ACC112 (cell line): ENCODE measurements around the gene CENPS.
"Not testable (repeated sequence)": the region's sequence is repeated elsewhere in the genome, so short reads cannot be mapped to it uniquely, and the experiment has no call there.

ENCODE experiments used
- H2AFZ ChIP-seq: fragments of 200-600 bp; sonication (generic); one replicate; pipeline ENCODE4 v1.6.0; 2017; ENCODE audit warnings: antibody characterized with exemption, low read length; ENCODE audit not compliant: unreplicated experiment
- H3K27ac ChIP-seq: fragments of 200-600 bp; sonication (generic); 2 replicates; pipeline ENCODE4 v1.5.1; 2014; ENCODE audit warnings: low read depth, mild to moderate bottlenecking, antibody characterized with exemption, low read length, moderate library complexity
- H3K27me3 ChIP-seq: fragments of 200-600 bp; sonication (generic); 2 replicates; pipeline ENCODE4 v1.6.1; 2014; ENCODE audit warnings: mild to moderate bottlenecking, antibody characterized with exemption, low read length, moderate library complexity, mixed read lengths; ENCODE audit not compliant: insufficient read depth
- H3K36me3 ChIP-seq: fragments of 200-600 bp; sonication (generic); 2 replicates; pipeline ENCODE4 v1.6.1; 2016; ENCODE audit warnings: mild to moderate bottlenecking, antibody characterized with exemption, low read length, moderate library complexity, mixed read lengths; ENCODE audit not compliant: insufficient read depth
- H3K4me1 ChIP-seq: fragments of 200-600 bp; sonication (generic); one replicate; pipeline ENCODE4 v1.6.1; 2016; ENCODE audit warnings: low read length, mixed read lengths; ENCODE audit not compliant: insufficient read depth, unreplicated experiment, control insufficient read depth
- H3K4me3 ChIP-seq: fragments of 200-600 bp; sonication (generic); 2 replicates; pipeline ENCODE4 v1.5.1; 2014; ENCODE audit warnings: mild to moderate bottlenecking, low read depth, low read length
- H3K79me2 ChIP-seq: fragments of 200-600 bp; sonication (generic); one replicate; pipeline ENCODE4 v1.6.0; 2016; ENCODE audit warnings: low read length; ENCODE audit not compliant: control insufficient read depth, unreplicated experiment, insufficient read depth

The CENPS gene

DNA sequence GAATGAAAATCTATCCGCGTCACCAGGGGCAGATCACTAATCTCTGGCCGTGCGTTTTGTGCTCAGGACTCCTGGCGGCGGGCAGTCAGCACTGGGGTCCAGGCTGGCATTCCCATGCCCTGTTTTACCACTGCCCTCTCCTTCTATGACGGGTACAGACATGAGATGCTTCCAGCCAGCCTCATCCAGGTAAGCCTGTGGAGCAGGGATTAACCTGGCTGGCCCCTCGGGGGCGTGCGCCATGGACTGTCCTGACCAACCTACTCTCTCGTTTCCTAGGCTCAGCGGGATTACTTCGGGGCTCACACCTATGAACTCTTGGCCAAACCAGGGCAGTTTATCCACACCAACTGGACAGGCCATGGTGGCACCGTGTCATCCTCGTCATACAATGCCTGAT lies 10.9 kb upstream of the CENPS start:
- Histone ChIP-seq H3K4me3 (no peak overlapping the region), H2AFZ (no peak overlapping the region), H3K27me3 (no peaks in the 10 kb centered on the region), H3K27ac (no peak overlapping the region), H3K4me1 (peaks cover 9% of the 10 kb centered on the region), H3K36me3 (peaks cover 33% of the 10 kb centered on the region), H3K79me2 (no peaks in the 10 kb centered on the region)

DNA sequence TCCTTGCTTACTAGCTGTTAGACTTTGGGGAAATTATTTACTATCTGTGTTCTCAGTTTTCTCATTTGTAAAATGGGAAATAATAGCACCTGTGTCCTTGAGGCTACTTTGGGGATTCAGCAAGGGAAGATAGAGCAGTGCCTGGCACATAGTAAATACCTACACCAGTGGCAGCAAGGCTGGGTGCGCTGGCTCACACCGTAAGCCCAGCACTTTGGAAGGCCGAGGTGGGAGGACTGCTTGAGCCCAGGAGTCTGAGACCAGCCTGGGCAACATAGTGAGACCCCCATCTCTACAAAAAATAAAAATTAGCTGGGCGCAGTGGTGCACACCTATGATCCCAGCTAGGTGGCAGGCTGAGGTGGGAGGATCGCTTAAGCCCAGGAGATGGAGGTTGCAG lies 8.6 kb upstream of the CENPS start:
- H3K36me3 ChIP-seq, result peaks cover 22% of the 10 kb centered on the region
- no peak overlapping the region for H3K27ac ChIP-seq
- no peaks in the 10 kb centered on the region for H3K4me1 ChIP-seq
- H3K79me2 ChIP-seq, result no peaks in the 10 kb centered on the region
- no peaks in the 10 kb centered on the region for H3K27me3 ChIP-seq
- no peak overlapping the region for H3K4me3 ChIP-seq
- H2AFZ ChIP-seq, result no peak overlapping the region

DNA sequence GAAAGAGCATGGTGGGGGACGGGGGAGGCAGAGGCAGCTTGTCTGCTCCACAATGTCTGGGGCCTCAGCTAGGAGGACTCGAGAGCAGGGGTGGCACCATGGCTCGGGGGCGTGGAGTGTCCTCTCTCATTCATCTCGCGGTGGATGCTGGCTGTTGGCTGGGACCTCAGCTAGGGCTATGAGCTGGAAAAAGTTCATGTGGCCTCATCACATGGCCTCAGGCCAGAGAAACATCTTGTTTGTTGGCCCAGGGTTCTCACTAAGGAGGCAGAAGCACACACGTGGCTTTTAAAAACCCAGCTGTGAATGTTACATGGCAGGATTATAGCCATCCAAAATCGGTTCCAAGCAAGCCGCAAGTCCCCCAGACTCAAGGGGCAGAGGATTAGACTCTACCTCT lies 6.2 kb upstream of the CENPS start:
- H2AFZ ChIP-seq, result no peak overlapping the region
- H3K36me3 ChIP-seq, result 0 out of 2 replicates have a peak, but pooled peaks cover 7% of the 10 kb centered on the region
- no peak overlapping the region for H3K4me3 ChIP-seq
- no peak overlapping the region for H3K27ac ChIP-seq
- H3K79me2 ChIP-seq, result no peaks in the 10 kb centered on the region
- no peaks in the 10 kb centered on the region for H3K4me1 ChIP-seq
- no peaks in the 10 kb centered on the region for H3K27me3 ChIP-seq

DNA sequence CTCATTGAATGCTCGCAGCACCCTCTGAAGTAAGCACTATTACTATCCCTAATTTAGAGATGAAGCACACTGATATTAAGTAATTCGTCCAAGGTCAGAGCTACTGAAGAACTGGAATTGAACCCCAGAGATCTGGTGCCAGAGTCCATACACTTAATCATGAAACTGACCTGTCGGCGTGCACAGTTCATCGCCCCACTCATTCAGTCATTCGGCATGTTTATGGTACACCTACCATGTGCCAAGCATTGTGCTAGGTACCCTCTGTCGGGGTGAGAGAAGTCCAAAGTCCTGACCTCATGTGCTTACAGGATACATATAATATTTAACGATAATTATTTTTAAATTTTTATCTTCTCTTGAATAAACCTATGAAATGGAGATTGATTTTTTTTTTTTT lies 5.6 kb upstream of the CENPS start:
- no peak overlapping the region for H2AFZ ChIP-seq
- no peak overlapping the region for H3K4me3 ChIP-seq
- no peaks in the 10 kb centered on the region for H3K27me3 ChIP-seq
- H3K27ac ChIP-seq, result no peak overlapping the region
- 0 out of 2 replicates have a peak, but pooled peaks cover 2% of the 10 kb centered on the region for H3K36me3 ChIP-seq
- peaks cover 3% of the 10 kb centered on the region for H3K4me1 ChIP-seq
- H3K79me2 ChIP-seq, result no peaks in the 10 kb centered on the region

DNA sequence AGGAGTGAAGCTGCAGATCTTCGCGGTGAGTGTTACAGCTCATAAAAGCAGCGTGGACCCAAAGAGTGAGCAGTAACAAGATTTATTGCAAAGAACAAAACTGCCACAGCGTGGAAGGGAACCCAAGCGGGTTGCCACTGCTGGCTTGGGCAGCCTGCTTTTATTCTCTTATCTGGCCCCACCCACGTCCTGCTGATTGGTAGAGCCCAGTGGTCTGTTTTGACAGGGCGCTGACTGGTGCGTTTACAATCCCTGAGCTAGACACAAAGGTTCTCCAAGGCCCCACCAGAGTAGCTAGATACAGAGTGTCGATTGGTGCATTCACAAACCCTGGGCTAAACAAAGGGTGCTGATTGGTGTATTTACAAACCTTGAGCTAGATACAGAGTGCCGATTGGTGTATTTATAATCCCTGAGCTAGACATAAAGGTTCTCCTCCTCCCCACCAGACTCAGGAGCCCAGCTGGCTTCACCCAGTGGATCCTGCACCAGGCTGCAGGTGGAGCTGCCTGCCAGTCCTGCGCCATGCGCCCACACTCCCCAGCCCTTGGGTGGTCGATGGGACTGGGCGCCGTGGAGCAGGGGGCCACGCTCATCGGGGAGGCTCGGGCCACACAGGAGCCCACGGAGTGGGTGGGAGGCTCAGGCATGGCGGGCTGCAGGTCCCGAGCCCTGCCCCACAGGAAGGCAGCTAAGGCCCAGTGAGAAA lies 4.3 kb upstream of the CENPS start:
- not testable (repeated sequence) for H3K36me3 ChIP-seq, H3K4me1 ChIP-seq, H2AFZ ChIP-seq, H3K79me2 ChIP-seq, H3K27me3 ChIP-seq, H3K27ac ChIP-seq, H3K4me3 ChIP-seq

DNA sequence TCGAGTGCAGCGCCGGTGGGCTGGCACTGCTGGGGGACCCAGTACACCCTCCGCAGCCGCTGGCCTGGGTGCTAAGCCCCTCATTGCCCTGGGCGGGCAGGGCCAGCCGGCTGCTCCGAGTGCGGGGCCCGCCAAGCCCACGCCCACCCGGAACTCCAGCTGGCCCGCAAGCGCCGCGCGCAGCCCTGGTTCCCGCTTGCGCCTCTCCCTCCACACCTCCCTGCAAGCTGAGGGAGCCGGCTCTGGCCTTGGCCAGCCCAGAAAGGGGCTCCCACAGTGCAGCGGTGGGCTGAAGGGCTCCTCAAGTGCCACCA lies 3.7 kb upstream of the CENPS start:
- H3K27ac ChIP-seq, H3K79me2 ChIP-seq, H3K27me3 ChIP-seq, H3K36me3 ChIP-seq, H2AFZ ChIP-seq, H3K4me1 ChIP-seq, H3K4me3 ChIP-seq: not testable (repeated sequence)

DNA sequence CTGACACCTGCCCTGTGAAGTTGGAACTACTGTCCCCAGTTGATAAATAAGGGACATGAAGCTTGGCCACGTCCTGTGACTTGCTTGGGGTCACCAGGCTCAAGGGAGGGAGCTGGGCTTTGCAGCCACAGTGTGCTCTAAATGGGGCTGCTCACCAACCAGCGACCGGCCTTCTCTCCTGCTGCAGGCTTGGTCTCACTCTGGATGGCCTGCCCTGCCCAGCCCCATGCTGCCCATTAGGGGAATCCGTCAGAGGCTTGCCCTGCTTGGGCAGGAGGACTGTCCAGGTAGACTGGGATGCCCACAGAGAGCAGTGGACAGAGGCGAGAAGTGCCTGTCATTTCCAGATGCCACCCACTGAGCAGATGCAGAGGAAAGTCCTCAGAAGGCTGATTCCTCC lies 1.2 kb upstream of the CENPS start:
- Histone ChIP-seq H3K27ac (no peak overlapping the region), H3K4me3 (no peak overlapping the region), H3K79me2 (peaks cover 5% of the 10 kb centered on the region), H3K27me3 (no peaks in the 10 kb centered on the region), H2AFZ (no peak overlapping the region), H3K4me1 (peaks cover 7% of the 10 kb centered on the region), H3K36me3 (no peaks in the 10 kb centered on the region)

DNA sequence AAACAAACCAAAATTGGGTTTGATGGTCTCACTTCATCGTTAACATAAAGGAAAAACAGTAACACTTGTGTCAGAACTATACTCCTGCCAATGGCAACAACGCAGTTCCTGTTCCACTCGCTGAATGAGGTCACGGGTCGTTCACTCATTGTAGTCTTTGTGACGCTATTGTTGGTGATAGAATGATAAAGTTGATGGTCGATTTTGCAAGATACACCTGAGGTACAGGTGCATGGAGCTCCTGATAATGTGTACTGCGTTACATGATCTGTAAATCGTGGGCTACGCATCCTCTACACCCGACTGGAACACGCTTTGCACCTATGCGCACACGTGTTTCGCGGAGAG lies 391 bp upstream of the CENPS start:
- H3K27me3 ChIP-seq, result no peaks in the 10 kb centered on the region
- H2AFZ ChIP-seq, result peak overlapping the region; percentile 94
- H3K4me3 ChIP-seq, result peak overlapping the region; percentile 89
- H3K4me1 ChIP-seq, result peaks cover 7% of the 10 kb centered on the region
- peak overlapping the region; percentile 80; the same call in 1 of the 2 replicates for H3K27ac ChIP-seq
- peaks cover 5% of the 10 kb centered on the region for H3K79me2 ChIP-seq
- H3K36me3 ChIP-seq, result no peaks in the 10 kb centered on the region

DNA sequence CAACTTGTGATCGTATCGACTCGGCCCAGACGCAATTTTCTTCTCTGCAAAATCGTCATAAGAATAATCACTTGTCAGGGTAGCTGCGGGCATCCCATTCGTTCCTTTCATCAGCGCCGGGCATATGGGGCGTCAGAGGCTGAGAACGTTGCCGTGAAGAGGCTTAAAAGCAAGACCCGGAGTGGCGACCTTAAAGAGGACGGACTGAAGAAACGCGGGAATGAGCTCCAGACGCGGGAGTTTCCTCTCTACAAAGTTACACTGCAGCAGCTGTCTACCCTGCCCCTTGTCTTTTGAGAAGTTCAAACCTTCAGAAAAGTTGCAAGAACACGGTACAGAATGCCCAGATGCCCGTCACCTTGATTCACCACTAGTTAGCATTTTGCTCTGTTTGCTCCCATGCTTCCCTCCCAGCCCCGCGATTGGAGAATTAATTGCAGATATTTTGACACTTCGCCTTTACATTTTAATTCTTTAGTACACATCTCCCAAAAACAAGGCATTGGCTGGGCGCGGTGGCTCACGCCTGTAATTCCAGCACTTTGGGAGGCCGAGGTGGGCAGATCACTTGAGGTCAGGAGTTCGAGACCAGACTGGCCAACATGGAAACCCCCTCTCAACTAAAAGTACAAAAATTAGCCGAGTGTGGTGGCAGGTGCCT lies 967 bp downstream of the CENPS start:
- H3K4me3 ChIP-seq, result peak overlapping the region; percentile 89
- H2AFZ ChIP-seq, result peak overlapping the region; percentile 97
- peaks cover 7% of the 10 kb centered on the region for H3K4me1 ChIP-seq
- H3K36me3 ChIP-seq, result no peaks in the 10 kb centered on the region
- H3K27me3 ChIP-seq, result no peaks in the 10 kb centered on the region
- peak overlapping the region; percentile 80 for H3K27ac ChIP-seq
- peaks cover 5% of the 10 kb centered on the region for H3K79me2 ChIP-seq

DNA sequence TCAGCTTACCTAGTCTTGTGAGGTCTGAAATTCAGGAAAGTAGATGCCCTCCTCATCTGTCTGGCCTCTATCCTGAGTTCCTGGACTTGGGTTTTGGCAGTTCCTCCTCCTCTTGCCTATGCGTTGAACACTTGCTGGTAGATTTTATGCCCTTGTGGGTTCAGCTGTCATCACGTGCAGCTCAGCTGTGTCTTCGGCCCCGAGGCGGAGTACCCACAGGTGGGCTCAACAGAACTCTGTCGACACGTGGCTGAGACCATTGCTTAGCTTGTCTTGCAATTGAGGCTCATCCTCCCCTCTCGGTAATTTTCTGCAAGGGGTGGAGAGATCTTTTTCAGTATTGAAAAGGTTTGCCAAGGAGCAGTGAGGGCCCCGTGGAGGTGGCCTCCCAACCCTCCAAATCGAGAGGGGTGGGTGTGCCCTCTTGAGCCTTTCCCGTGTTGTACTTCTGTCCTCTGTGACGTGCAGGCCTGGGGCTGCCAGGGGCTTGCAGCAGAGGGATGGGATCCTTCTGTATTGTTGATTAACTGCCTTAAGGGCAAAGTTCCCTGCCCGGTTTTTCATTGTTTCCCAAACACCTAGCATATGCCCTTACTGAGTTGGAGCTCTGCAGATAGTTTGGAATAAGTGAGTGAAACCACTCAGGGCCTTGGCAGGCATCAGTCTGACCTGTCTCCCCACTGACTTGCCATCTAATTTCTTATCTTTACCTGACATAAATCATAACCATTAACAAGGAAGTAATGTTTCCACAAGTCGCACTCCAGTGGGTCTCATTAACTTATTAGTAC lies 2.9 kb downstream of the CENPS start:
- Histone ChIP-seq H3K27me3 (no peaks in the 10 kb centered on the region), H2AFZ (no peak overlapping the region), H3K36me3 (no peaks in the 10 kb centered on the region), H3K27ac (no peak overlapping the region), H3K79me2 (peaks cover 5% of the 10 kb centered on the region), H3K4me1 (peaks cover 7% of the 10 kb centered on the region), H3K4me3 (no peak overlapping the region)

DNA sequence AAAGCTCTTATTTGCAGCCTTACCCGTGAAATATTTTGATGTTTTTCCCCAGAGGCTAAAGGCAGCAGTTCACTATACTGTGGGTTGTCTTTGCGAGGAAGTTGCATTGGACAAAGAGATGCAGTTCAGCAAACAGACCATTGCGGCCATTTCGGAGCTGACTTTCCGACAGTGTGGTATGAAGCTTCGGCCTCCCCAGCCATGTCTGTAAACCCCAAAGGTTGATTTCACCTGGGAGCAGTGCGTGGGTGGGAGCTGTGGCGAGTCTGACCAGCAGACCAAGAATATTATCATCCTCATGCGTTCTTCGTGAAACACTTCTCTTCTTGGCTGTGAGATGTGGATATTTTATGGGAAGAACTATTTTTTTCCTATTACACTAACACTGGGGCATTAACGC lies 3.6 kb downstream of the CENPS start:
- Histone ChIP-seq H3K4me3 (no peak overlapping the region), H3K27ac (no peak overlapping the region), H2AFZ (no peak overlapping the region), H3K79me2 (peaks cover 5% of the 10 kb centered on the region), H3K4me1 (peaks cover 7% of the 10 kb centered on the region), H3K36me3 (no peaks in the 10 kb centered on the region), H3K27me3 (no peaks in the 10 kb centered on the region)
